Stimulated activated CD4-positive, alpha-beta T cell treated with anti-CD3 and anti-CD28 coated beads, Interleukin-2, amount 100 ng/mL, for 4 hours (primary cell): ENCODE measurements around the gene CFAP299.

Experiments used
- DNase-seq: peaks from one replicate; pipeline ENCODE4 v3.0.0-alpha.2; 2020; ENCODE audit warnings: low read depth

Gene CFAP299

DNA sequence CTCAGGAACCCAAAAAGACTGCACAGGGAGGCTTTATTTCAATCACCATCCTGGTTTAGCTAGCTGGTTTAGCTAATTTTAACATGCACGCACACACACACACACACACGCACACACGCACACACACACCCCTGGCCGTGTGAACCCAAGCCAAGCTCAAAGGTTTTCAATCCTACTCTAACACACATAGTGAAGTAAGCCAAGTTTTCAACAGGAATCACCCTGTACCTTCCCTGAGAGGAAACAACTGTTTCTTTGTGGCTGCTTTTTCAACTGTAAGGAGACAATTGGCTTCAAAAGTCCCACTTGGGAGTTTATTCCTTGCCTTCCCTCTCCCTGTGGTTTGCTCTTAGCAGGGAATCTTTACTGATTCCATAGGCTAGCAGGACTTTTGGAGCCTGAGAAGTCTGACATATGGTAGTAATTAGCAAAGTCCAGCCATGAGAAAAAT, 596.1 kb downstream of the CFAP299 start:
- no peak for DNase-seq

DNA sequence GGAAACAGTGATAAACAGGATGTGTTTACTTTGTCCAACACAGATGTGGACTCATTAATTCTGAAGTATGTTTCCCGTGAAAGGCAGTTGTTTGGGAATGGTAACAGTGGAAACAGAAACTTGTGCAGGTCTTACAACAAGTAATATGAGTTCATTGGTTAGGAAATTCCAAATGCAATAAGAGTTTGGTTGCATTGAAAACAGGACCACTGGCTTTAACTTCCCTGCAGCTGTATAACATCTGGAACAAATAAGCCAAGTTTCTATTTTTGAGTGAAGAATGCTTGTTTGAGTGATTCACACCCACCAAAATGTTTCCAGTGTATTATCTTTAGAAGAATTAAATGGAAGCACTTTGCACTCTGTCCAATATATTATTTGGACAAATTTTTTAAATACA, 612.6 kb downstream of the CFAP299 start:
- DNase-seq, result no peak

DNA sequence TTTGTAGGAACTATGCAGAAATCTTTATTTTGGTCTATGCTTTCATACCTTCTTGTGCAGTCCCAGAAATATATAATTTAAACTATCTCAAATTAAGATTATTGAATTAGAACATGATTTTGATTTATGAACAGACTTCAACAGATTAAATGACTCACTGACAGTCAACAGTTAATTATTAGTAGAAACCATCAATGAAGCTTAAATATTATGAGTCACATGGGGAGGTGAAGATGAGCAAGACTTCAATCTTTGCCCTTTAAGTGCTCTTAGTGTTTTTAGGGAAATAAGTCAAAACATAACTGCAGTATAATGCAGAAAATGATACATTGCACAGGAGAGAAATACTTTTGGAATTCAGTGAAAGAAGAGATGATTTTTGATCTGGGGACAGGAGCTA, 613.5 kb downstream of the CFAP299 start:
- no peak for DNase-seq

DNA sequence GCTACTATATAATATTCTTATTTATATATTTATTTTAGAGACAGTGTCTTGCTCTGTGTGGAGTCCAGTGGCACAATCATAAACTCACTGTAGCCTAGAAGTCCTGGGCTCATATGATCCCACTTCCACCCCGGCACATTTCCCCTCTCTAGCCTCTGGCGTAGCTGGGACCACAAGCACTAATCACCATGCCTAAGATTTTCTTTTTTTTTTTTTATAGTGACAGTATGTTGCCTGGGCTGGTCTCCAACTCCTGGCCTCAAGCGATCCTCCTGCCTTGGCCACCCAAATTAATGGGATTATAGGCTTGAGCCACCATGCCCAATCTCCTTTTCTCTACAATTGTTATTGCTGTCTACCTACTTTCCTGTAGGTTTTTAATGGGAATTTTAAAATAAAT, 620.9 kb downstream of the CFAP299 start:
- DNase-seq, result no peak

DNA sequence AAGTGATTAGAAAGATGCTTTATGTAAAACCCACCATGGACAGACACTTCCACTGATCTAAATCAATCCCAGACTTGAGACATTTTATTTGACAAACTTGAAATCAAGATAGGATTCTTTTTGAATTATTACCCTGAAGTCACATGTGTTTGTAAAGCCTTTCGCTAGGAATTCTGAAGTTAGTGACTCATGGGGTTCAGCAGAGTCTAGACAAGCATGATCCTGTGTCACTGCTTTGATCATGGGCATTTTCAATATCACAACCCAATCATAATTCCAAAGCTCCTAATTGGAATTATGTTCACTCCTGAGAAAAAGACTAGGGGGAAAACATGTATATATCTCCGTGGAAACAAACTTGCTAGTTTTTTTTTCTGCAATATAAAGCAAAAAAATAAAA, 627.5 kb downstream of the CFAP299 start:
- DNase-seq, result no peak

DNA sequence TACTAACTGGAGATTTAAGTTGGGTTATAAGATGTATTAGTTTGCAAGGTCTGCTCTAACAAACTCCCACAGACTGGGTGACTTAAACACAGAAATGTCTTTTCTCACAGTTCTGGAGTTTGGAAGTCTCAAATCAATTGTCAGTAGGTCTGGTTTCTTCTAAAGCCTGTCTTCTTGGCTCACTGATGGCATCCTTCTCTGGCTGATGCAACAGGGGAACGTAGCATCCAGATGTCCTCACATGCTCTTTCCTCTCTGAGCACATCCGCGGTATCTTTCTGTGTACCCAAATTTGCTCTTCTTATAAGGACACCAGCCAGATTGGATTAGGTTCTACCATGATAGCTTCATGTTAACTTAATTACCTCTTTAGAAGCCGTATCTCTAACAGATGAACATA, 631.8 kb downstream of the CFAP299 start:
- DNase-seq, result no peak

DNA sequence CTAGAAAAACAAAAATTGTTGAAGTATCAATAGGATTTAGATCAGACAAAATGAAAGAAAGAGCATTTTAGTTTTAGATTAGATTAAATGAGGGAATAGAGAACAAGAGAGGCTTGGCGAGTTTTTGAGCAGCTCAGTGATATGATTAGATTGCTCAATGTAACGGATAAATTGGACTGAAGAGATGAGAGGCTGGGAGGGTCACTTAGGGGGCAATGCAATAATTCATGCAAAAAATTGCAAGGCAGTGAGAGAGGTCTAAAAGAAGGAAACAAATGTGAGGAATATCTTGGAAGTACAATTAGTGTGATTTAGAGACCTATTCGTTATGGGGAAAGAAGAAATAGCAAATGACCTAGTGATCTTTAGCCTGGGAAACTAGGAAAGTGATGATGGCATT, 644.7 kb downstream of the CFAP299 start:
- no peak for DNase-seq

DNA sequence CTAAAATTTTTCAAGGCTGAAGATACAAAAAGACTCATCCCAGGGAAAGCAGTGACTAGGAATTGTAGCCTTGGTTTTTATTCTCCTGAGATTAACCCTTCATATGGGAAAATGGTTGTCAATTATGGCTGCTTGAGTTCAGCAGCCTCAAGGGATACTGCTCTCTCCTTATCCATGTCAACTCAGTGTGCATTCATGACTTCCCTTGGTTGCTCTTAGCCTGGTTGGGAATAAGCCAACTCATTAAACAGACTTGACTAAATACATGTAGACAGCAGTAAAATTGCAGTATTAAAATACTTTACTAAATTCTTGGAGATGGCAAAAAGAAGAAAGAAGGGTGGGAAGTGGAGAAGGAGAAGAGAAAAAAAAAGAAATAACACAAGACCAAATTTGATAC, 650.5 kb downstream of the CFAP299 start:
- DNase-seq, result no peak

DNA sequence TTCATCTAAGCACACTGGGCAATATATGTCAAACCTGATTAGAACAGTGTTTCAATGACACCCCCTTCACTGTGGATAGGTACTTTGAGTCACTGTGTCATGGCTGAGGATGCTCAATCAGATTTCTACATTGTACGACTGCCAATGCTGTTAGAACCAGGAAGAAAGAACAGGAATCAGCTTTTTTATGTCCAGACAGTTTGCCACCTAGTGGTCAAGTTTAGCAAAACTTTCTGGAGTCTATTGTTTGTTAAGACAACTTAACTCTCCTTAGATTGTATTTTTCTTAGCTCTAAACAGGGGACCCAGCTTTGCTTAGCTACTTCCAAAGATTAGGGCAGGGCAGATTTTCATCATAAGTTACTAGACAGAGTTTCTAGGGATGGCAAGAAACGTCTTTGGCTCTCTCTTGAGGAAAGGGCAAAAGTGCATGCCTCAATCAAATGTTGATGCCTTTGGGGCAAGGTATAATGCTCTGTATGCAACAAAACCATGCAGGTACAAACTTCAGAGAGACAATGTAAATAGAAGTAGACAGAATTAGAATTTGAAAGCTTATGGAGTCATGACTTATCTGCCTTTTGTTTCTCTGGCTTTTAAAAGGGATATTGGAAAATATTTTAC, 654.5 kb downstream of the CFAP299 start:
- no peak for DNase-seq

DNA sequence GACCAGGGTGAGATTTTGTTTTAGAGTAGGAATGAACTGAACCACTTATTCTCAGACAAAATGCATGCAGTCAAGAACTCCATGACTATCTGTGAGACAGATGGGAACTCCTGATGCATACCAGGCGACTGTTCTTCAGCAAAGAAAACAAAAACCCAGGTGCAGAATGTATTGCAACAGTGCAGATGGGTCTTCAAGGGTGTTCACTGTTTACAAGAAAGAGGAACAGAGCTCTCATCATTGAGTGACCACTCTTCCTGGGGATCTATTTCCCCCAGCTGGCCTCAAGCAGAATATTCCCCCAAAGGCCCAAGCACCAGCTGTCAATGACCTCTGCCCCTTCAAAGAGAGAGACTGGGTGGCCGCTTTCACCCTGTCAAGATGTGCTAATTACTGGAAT, 655.3 kb downstream of the CFAP299 start:
- no peak for DNase-seq

DNA sequence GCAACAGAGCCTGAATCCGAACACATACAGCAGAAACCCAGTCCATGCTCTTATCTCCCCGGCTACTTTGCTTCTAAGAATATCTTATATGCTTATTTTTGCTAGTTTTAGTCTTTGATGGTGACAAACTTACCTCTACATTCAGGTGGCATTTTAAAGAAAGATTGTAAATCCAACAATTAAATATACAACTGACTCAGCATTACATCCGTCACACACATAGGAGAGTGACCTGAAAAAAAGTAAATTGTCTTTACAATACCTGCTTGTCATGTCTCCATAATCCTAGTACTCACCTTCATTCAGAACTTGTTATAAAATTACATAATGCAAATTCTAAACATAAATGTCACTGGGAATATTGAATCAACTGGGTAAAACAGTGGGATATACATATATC, 664.4 kb downstream of the CFAP299 start:
- DNase-seq, result no peak

DNA sequence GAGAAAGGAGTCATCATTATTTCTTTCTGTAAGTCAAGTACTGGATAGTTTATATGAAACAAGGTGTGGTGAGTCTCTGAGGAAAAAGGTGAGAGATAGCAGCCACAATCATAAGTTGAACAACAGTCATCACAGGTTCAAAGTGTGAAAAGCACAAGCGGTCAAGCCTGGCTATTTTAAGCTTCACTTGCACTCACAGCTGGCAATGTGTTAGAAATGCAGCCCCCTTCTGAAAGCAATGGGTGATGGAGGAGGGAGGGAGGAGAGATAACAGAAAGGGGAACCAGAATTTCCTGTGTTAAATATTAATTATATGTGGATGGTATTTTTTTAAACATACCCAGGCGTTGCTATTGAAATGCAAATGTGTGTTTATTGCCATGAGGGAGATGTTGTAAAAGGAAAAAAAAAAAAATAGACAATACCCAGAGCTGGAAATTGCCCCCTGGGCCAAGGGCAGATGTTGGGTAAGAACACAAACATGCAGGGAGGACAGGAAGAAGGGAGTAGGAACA, 668.1 kb downstream of the CFAP299 start:
- no peak for DNase-seq

DNA sequence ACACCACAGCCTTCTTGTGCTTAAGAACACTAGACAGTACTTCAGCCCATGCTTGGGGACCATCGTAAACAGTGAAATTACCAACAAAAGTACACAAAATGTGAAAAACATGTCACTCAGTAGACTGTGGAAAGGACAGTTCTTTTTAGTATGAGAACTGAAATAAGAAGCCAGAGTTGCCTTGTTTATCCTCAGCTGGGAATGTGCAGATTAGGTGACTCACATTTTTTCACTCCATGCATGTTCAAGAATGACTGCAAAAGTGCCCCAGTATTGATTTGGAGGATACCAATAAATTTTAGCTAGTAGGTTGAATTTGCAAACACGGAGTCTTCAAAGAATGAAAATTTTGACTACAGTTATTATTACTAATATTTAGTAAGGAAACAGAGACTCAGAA, 671.9 kb downstream of the CFAP299 start:
- no peak for DNase-seq
